Transverse colon (tissue), 4 donors: ENCODE results near the gene SORT1. TPM values are rescaled to one million over a fixed set of nuclear protein-coding genes. Genes with fewer than 3 reads are reported as not detected.

Experiments used
- DNase-seq: peaks from one replicate; pipeline ENCODE4 v3.0.0-alpha.2; 2019
- H3K27ac ChIP-seq, 4 donors: fragments of 200-600 bp; sonication (generic); 2 replicates each; pipeline ENCODE4 v1.5.1; 2016 to 2018; ENCODE audit warnings: inconsistent platforms in 4 of 4
- H3K27me3 ChIP-seq: fragments of 200-600 bp; sonication (generic); 2 replicates; pipeline ENCODE4 v1.5.1; 2017; ENCODE audit warnings: inconsistent platforms
- H3K36me3 ChIP-seq, 4 donors: fragments of 200-600 bp; sonication (generic); 2 replicates each; pipeline ENCODE4 v1.5.1; 2017 to 2019; ENCODE audit warnings: inconsistent platforms in 4 of 4
- H3K4me1 ChIP-seq, 4 donors: fragments of 200-600 bp; sonication (generic); 2 replicates each; pipeline ENCODE4 v1.5.1; 2017 to 2020; ENCODE audit warnings: inconsistent platforms in 4 of 4
- H3K4me3 ChIP-seq, 4 donors: fragments of 200-600 bp; sonication (generic); 1 replicate in 1 of 4; 2 replicates in 3 of 4; pipeline versions ENCODE4 v1.5.1 to v1.6.1; 2017 to 2019; ENCODE audit warnings: inconsistent platforms in 4 of 4
- H3K9me3 ChIP-seq, 2 donors: fragments of 200-600 bp; sonication (generic); 2 replicates each; pipeline ENCODE4 v1.5.1; 2017 to 2019; ENCODE audit warnings: inconsistent platforms in 2 of 2
- EP300 ChIP-seq: sonication (generic); formaldehyde crosslinking; IDR thresholded peaks from one replicate; pipeline ENCODE4 v1.6.1; 2017; ENCODE audit warnings: antibody characterized with exemption, low read depth
- POLR2A ChIP-seq: fragments of 450-650 bp; IDR thresholded peaks from one replicate; pipeline ENCODE4 v1.6.1; 2016; ENCODE audit warnings: antibody characterized with exemption, mild to moderate bottlenecking, moderate library complexity
- POLR2AphosphoS5 ChIP-seq, 3 donors: sonication (generic); formaldehyde crosslinking; IDR thresholded peaks; one replicate each; pipeline ENCODE4 v1.6.1; 2016; ENCODE audit warnings: antibody characterized with exemption in 3 of 3
- WGBS, 2 donors: methylation state at CpG; one replicate each; pipeline ENCODE4 v1.1.5; 2018; ENCODE audit warnings: low coverage in 1 of 2; 5-methylcytosine and 5-hydroxymethylcytosine counted together
- in situ Hi-C, 4 donors: fragments of 200-750 bp; cut with MboI; loops; one replicate each; pipeline versions ENCODE4 v1.15.0 to v1.15.1; 2017; ENCODE audit warnings: low sequenced_read_pairs in 3 of 4, low pct_ligation_motif_present in 1 of 4, low pct_unique_long_range_greater_than_20kb in 1 of 4
- intact Hi-C: fragments of 100-400 bp; cut with DNase I; formaldehyde crosslinking; loops from one replicate; pipeline ENCODE4 v1.15.1; 2023; ENCODE audit warnings: low total_unique reads
- total RNA-seq, 4 donors: library from RNA; depleted of rRNA; stranded (reverse); fragments of >200 nt; gene quantifications; one replicate each; pipeline ENCODE4 v1.1.0, GENCODE V29; 2016
- TF ChIP-seq, protein P1 (sequence below), 5 experiments: fragments of 200-600 bp in 3 of 5; fragments of 450-650 bp in 2 of 5; sonication (generic) in 3 of 5; IDR thresholded peaks; 1 replicate in 2 of 5; 2 replicates in 3 of 5; pipeline ENCODE4 v1.5.1; 2016 to 2017; ENCODE audit warnings: antibody characterized with exemption in 5 of 5, inconsistent platforms in 3 of 5, mild to moderate bottlenecking in 2 of 5, moderate library complexity in 1 of 5

Gene SORT1
- total RNA-seq, 4 donors from 2014 or later = 53.5 to 79.3 (median 66.2) TPM

DNA sequence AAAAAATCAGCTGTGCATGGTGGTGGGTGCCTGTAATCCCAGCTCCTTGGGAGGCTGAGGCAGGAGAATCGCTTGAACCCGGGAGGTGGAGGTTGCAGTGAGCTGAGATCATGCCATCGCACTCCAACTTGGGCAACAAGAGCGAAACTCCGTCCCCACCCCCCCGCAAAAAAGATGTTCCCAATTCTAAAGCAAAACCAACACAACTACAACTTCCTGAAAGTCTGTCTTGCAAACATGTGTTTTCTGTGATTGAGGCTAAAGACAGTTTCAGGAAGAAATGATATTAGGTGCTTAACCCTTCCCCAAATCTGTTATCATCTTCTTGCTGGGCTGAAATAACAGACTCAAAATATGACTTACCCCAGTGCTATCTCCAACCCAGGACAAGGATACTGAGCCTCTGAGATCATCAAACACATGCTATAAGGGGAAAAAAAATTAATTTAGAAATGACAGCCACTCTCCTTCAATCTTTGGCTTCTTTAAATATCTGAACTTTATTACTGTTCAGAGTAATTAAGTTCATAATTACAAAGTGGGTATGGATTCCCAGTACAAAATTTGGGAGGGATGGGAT lies 28.5 kb downstream of the SORT1 start:
- Histone ChIP-seq H3K4me1 (peaks cover 3 to 52% (median 16%) of the 10 kb centered on the region in 4 donors), H3K27ac (peak overlapping the region; percentile 68 to 76 (median 74)), H3K9me3 (no peaks in the 10 kb centered on the region), H3K27me3 (no peaks in the 10 kb centered on the region), H3K36me3 (peaks cover 0 to 20% (median 4%) of the 10 kb centered on the region in 4 donors), H3K4me3 (no peak overlapping the region)
- no peak for DNase-seq
- TF ChIP-seq POLR2A (no peak), EP300 (no peak), POLR2AphosphoS5 (IDR thresholded peaks at IDR 0.05) (no peak)
- TF ChIP-seq, protein P1, sequence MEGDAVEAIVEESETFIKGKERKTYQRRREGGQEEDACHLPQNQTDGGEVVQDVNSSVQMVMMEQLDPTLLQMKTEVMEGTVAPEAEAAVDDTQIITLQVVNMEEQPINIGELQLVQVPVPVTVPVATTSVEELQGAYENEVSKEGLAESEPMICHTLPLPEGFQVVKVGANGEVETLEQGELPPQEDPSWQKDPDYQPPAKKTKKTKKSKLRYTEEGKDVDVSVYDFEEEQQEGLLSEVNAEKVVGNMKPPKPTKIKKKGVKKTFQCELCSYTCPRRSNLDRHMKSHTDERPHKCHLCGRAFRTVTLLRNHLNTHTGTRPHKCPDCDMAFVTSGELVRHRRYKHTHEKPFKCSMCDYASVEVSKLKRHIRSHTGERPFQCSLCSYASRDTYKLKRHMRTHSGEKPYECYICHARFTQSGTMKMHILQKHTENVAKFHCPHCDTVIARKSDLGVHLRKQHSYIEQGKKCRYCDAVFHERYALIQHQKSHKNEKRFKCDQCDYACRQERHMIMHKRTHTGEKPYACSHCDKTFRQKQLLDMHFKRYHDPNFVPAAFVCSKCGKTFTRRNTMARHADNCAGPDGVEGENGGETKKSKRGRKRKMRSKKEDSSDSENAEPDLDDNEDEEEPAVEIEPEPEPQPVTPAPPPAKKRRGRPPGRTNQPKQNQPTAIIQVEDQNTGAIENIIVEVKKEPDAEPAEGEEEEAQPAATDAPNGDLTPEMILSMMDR (IDR thresholded peaks at IDR 0.05) = no peak
- intact Hi-C loops = no loop called here
- WGBS, 2 donors = 97 to 100% methylated on average over 5 to 6 of the region's 6 CpGs
- in situ Hi-C loops = no loop called here

DNA sequence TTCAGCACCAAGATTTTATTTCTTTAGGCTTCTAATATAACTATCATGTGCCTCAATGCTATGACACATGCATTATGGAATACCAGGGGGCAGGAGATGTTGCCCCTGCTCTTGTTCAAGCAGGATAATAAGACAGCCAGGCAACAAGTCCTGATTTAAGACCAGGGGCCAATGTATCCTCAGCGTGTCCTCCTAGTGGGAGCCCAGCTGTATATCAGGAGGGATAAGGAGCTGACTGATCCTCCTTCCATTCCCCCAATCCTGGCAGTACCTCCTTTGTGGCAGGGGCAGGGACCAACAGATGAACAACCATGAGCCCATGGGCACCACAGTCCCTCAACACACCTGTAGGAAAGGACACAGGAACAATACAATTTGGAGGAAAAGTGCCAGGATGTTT lies 29.3 kb downstream of the SORT1 start:
- no peak for TF ChIP-seq POLR2AphosphoS5 (IDR thresholded peaks at IDR 0.05)
- TF ChIP-seq, protein P1 (IDR thresholded peaks at IDR 0.05) = no peak
- no peak for TF ChIP-seq EP300
- H3K27ac ChIP-seq = peak overlapping the region in 3 of 4 donors; percentile 68 to 76 (median 74)
- WGBS, 2 donors = 95% methylated on average over 1 of the region's 1 CpG; no CpG with 5 or more reads in 1 of the 2 donors
- DNase-seq = no peak
- H3K27me3 ChIP-seq = no peaks in the 10 kb centered on the region
- H3K36me3 ChIP-seq = peaks cover 0 to 20% (median 4%) of the 10 kb centered on the region in 4 donors
- H3K9me3 ChIP-seq = no peaks in the 10 kb centered on the region
- in situ Hi-C loops (no loop called here), intact Hi-C loops (no loop called here)
- H3K4me3 ChIP-seq = no peak overlapping the region
- peaks cover 3 to 47% (median 14%) of the 10 kb centered on the region in 4 donors for H3K4me1 ChIP-seq

DNA sequence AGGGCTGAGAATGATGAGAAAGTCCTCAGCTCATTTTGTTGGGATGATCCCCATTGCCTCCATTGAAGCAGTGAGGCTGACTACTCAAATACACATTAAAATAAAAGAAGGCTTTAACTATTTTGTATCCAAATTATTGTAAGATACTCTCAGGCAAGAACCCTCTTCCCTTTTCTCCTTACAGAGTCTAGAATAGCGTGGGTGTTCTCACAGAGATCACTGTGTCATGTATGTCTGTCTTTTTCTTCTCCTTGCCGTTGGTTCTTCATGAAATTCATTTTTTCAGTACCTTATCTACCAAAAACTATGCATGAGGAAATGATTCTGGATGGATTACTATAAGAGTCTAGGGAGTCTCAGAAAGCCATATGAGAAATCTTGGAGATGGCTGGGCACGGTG lies 30.1 kb downstream of the SORT1 start:
- H3K27ac ChIP-seq = no peak overlapping the region
- peaks cover 0 to 39% (median 8%) of the 10 kb centered on the region in 4 donors for H3K4me1 ChIP-seq

DNA sequence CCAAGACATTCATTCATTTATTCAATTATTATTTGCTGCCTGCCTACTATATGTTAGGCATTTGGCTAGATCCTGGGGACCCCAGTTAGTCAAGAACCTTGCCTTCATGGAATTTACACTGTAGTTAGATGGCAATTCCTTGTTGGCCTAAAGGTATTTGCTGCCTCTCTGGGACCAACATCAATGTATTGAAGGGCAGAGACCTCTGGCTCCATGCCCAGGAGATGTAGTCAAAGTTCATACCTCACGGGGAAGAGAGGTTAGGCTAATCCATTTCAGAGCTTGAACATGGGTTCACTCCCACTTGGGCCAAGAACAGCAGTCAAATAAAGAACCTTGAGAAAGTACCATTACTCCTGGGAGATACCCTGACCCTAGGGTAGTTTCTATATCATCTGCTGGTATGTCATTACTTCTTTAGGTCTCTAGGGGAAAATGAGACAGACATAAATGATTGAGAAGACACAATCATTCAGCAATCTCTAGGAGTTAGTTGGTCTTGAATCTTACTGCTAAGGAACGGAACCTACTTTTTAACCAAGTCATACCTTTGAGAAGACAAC lies 32.0 kb downstream of the SORT1 start:
- 74 to 100% methylated on average over 1 to 2 of the region's 2 CpGs for WGBS, 2 donors
- in situ Hi-C loops (no loop called here), intact Hi-C loops (no loop called here)
- H3K36me3 ChIP-seq = peaks cover 0 to 20% (median 4%) of the 10 kb centered on the region in 4 donors
- peak; percentile 69 for DNase-seq
- H3K4me3 ChIP-seq = no peak overlapping the region
- peaks cover 0 to 31% (median 4%) of the 10 kb centered on the region in 4 donors for H3K4me1 ChIP-seq
- H3K27me3 ChIP-seq = no peaks in the 10 kb centered on the region
- H3K9me3 ChIP-seq = no peaks in the 10 kb centered on the region
- TF ChIP-seq POLR2AphosphoS5 (IDR thresholded peaks at IDR 0.05) = no peak
- no peak for TF ChIP-seq EP300
- TF ChIP-seq, protein P1 (IDR thresholded peaks at IDR 0.05) = no peak
- no peak for TF ChIP-seq POLR2A
- no peak overlapping the region for H3K27ac ChIP-seq

More for the DNA sequence above, 30.1 kb downstream of the SORT1 start:
- H3K36me3 ChIP-seq = peaks cover 0 to 20% (median 4%) of the 10 kb centered on the region in 4 donors
- DNase-seq = no peak
- 85 to 89% methylated on average over 2 to 3 of the region's 3 CpGs for WGBS, 2 donors
- in situ Hi-C loops (no loop called here), intact Hi-C loops (no loop called here)
- H3K9me3 ChIP-seq = no peaks in the 10 kb centered on the region
- no peak overlapping the region for H3K4me3 ChIP-seq
- no peak for TF ChIP-seq POLR2AphosphoS5 (IDR thresholded peaks at IDR 0.05)
- TF ChIP-seq, protein P1 (IDR thresholded peaks at IDR 0.05) = no peak
- TF ChIP-seq EP300 = no peak
- no peak for TF ChIP-seq POLR2A
- no peaks in the 10 kb centered on the region for H3K27me3 ChIP-seq
